ENCODE results near the gene PI4KA.

Gene PI4KA

DNA sequence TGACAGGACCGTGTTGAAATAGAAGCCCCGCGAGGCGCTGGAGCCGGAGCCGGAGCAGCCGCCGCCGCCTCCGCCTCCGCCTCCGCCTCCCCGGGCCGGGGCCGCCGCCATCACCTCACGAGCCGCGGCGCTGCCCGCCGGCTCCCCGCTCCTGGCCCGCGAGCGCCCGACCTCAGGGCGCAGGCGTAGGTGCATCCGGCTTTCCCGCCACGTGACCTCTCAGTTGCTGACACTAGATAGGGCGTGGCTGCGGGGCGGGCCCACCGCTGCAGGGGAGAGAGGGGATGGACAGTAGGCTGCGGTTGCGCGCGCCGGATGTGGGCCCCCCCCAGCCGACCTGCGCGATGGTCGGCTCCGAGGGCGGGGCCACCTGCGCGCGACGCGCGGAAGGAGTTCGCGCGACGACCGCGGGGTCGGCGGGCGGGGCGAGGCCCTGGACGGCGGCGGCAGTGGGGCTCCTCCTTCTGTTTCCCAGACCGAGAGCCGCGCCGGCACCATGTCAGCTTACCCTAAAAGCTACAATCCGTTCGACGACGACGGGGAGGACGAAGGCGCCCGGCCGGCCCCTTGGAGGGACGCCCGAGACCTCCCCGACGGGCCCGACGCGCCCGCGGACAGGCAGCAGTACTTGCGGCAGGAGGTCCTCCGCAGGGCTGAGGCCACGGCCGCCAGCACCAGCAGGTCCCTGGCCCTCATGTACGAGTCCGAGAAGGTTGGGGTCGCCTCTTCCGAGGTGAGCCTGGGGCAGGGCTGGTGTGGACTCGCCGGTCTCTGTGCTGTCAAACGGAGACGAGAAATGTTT lies at the start of gene PI4KA, which contains the start of gene SNAP29:
Gene PI4KA (minus strand): TSS at position 197 of the 802 bp plus-strand sequence. CDS start 86 bp downstream, at position 111.
Gene SNAP29 (plus strand): TSS at position 393 of the 802 bp plus-strand sequence. CDS start 104 bp downstream, at position 497.
- in situ Hi-C loops (cut with MboI; ENCODE audit: low pct_unique_long_range_greater_than_20kb, low sequenced_read_pairs, unreplicated experiment), result no loop called here
- TF ChIP-seq CTCF (IDR thresholded peaks at IDR 0.05; ENCODE audit: extremely low read depth, insufficient read depth, missing control alignments), result no peak
- peak; percentile 100 for DNase-seq (ENCODE audit: low spot score)

GRCh38 chr22:20906387-20906767 lies 47.8 kb upstream of the PI4KA start:
- in situ Hi-C loops (cut with MboI; ENCODE audit: low pct_unique_long_range_greater_than_20kb, low sequenced_read_pairs, unreplicated experiment), result no loop called here
- no peak for TF ChIP-seq CTCF (IDR thresholded peaks at IDR 0.05; ENCODE audit: extremely low read depth, insufficient read depth, missing control alignments)
- no peak for DNase-seq (ENCODE audit: low spot score)

DNA sequence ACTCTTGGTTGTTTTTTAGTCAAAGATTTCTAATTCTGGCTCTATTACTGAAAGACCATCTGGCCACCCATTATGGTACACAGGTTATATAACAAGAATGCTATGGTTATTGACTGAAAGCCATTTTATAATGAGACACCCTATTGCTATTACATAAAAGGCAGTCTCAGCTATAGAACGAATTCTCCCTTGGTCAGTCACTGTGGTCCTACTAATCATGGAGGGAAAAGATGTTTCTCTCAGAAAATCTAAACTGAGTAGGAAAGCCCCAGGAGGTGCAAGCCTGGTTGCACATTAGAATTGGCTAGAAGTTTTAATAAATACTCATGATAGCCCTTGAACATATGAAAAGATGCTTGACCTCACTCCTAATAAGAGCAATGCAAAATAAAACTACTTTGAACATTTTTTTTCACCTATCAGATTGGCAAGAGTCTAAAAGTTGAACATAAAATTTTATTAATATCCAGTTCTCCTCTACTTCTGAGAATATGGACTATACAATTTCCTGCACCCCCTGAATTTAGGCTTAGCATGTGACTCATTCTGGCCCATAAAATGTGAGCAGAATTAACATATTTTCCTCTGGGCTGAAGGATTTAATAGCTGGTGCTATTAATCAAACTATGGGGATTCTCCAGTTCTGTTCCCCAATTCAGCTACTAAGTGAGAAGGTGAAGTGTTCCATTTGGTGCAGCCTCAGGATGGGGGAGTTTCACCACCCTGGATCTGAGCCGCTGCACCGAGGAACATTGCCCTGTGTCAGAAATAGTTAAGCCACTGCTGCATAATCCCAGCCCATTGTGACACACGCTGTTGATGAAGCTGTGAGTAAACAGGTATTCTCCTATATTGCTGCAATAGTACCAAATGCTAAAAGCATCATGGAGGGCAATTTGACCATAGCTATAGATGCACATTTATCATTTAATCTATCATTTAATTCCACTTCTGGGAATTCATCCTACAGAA lies 47.1 kb upstream of the PI4KA start:
- no peak for TF ChIP-seq CTCF (IDR thresholded peaks at IDR 0.05; ENCODE audit: extremely low read depth, insufficient read depth, missing control alignments)
- in situ Hi-C loops (cut with MboI; ENCODE audit: low pct_unique_long_range_greater_than_20kb, low sequenced_read_pairs, unreplicated experiment), result no loop called here
- no peak for DNase-seq (ENCODE audit: low spot score)

- DNase-seq (ENCODE audit: low spot score), result no peak
- in situ Hi-C loops (cut with MboI; ENCODE audit: low pct_unique_long_range_greater_than_20kb, low sequenced_read_pairs, unreplicated experiment), result no loop called here
- no peak for TF ChIP-seq CTCF (IDR thresholded peaks at IDR 0.05; ENCODE audit: extremely low read depth, insufficient read depth, missing control alignments)
Measured at GRCh38 chr22:20904980-20905355, 46.4 kb upstream of the PI4KA start.

- DNase-seq (ENCODE audit: low spot score), result no peak
- in situ Hi-C loops (cut with MboI; ENCODE audit: low pct_unique_long_range_greater_than_20kb, low sequenced_read_pairs, unreplicated experiment), result no loop called here
- no peak for TF ChIP-seq CTCF (IDR thresholded peaks at IDR 0.05; ENCODE audit: extremely low read depth, insufficient read depth, missing control alignments)
Measured at GRCh38 chr22:20904008-20904979, 45.7 kb upstream of the PI4KA start.

Data from GM13977 (cell line).